Naive thymus-derived CD4-positive, alpha-beta T cell (primary cell): Measurements from ENCODE around the gene SSTR3. TPM values are rescaled to one million over a fixed set of nuclear protein-coding genes. Genes with fewer than 3 reads are reported as not detected.

Source experiments
- ATAC-seq: fragments of 150-1000 bp; cut with Tn5 transposase; 2 replicates; pipeline ENCODE4 v1.10.0; 2021; ENCODE audit warnings: mild to moderate bottlenecking, moderate library complexity
- CTCF ChIA-PET: fragments of 350-600 bp; sonication (Branson Sonifier 250); formaldehyde crosslinking; loops from one replicate; lab custom pipeline; 2021; ENCODE audit warnings: antibody characterized with exemption; lab: Charles Lee
- POLR2A ChIA-PET: fragments of 350-600 bp; sonication (Branson Sonifier 250); formaldehyde crosslinking; loops from one replicate; lab custom pipeline; 2021; ENCODE audit warnings: antibody characterized with exemption, inconsistent platforms; lab: Charles Lee
- DNase-seq, 9 donors: peaks; one replicate each; pipeline versions ENCODE4 v3.0.0 to v3.0.0-alpha.2; 2020 to 2022; ENCODE audit warnings: mixed read lengths in 1 of 9
- H3K27ac ChIP-seq: one replicate; pipeline ENCODE4 v1.7.0; 2013; ENCODE audit warnings: mild to moderate bottlenecking, low read depth, low read length, moderate library complexity
- H3K27me3 ChIP-seq, 2 donors: one replicate each; pipeline ENCODE4 v1.7.0; 2013; ENCODE audit warnings: low read length in 2 of 2, mild to moderate bottlenecking in 2 of 2, moderate library complexity in 2 of 2; ENCODE audit not compliant: control insufficient read depth in 2 of 2, insufficient read depth in 2 of 2
- H3K36me3 ChIP-seq, 3 experiments: 1 replicate in 2 of 3; 2 replicates in 1 of 3; pipeline ENCODE4 v1.7.0; 2013; ENCODE audit warnings: low read length in 3 of 3, mild to moderate bottlenecking in 3 of 3, moderate library complexity in 1 of 3; ENCODE audit not compliant: insufficient read depth in 3 of 3, control insufficient read depth in 2 of 3
- H3K4me1 ChIP-seq, 2 donors: one replicate each; pipeline ENCODE4 v1.7.0; 2013; ENCODE audit warnings: low read length in 2 of 2, mild to moderate bottlenecking in 2 of 2, moderate library complexity in 1 of 2; ENCODE audit not compliant: control insufficient read depth in 2 of 2, insufficient read depth in 2 of 2
- H3K4me3 ChIP-seq: 2 replicates; pipeline ENCODE4 v1.7.0; 2013; ENCODE audit warnings: mild to moderate bottlenecking, low read length
- H3K9me3 ChIP-seq, 3 experiments: 1 replicate in 2 of 3; 2 replicates in 1 of 3; pipeline ENCODE4 v1.7.0; 2013; ENCODE audit warnings: low read length in 3 of 3; ENCODE audit not compliant: control insufficient read depth in 2 of 3
- H3K27ac Mint-ChIP-seq, 9 donors: one replicate each; pipeline ENCODE4 v1.8.0; 2020 to 2022; ENCODE audit warnings: mixed read lengths in 9 of 9, mild to moderate bottlenecking in 8 of 9, moderate library complexity in 5 of 9, inconsistent platforms in 2 of 9
- H3K27me3 Mint-ChIP-seq, 5 donors: one replicate each; pipeline ENCODE4 v1.8.0; 2021 to 2022; ENCODE audit warnings: mixed read lengths in 5 of 5, mild to moderate bottlenecking in 1 of 5
- H3K36me3 Mint-ChIP-seq, 5 donors: one replicate each; pipeline ENCODE4 v1.8.0; 2020 to 2022; ENCODE audit warnings: mixed read lengths in 5 of 5, mild to moderate bottlenecking in 3 of 5, inconsistent platforms in 1 of 5
- H3K4me1 Mint-ChIP-seq, 7 donors: one replicate each; pipeline ENCODE4 v1.8.0; 2020 to 2022; ENCODE audit warnings: mixed read lengths in 7 of 7, mild to moderate bottlenecking in 3 of 7, inconsistent platforms in 1 of 7
- H3K4me3 Mint-ChIP-seq, 10 donors: one replicate each; pipeline ENCODE4 v1.8.0; 2020 to 2022; ENCODE audit warnings: mild to moderate bottlenecking in 10 of 10, mixed read lengths in 10 of 10, moderate library complexity in 6 of 10, inconsistent platforms in 2 of 10
- H3K9me3 Mint-ChIP-seq, 11 donors: one replicate each; pipeline ENCODE4 v1.8.0; 2020 to 2022; ENCODE audit warnings: mixed read lengths in 11 of 11, mild to moderate bottlenecking in 4 of 11, inconsistent platforms in 1 of 11, moderate library complexity in 1 of 11
- intact Hi-C, 2 donors: fragments of 100-400 bp; cut with micrococcal nuclease; formaldehyde crosslinking; loops; one replicate each; pipeline ENCODE4 v1.15.1; 2023
- polyA plus RNA-seq, 2 donors: library from polyadenylated mRNA; unstranded; fragments of 300-500 nt; fragmentation: Illumina TruSeq; gene quantifications; one replicate each; pipeline ENCODE4 v1.2.3, GENCODE V29; 2021
- total RNA-seq, 6 experiments: library from RNA in 5 of 6; stranded (reverse) in 5 of 6; gene quantifications; 1 replicate in 5 of 6; 2 replicates in 1 of 6; pipeline ENCODE4 v1.2.3 and lab custom pipeline; 2021 to 2026

Gene SSTR3
- total and polyA plus RNA-seq, 7 experiments from 2014 or later, result 3.9 to 30.4 (median 6.4) TPM

GRCh38 chr22:37218771-37219411 is 6.6 kb upstream of the SSTR3 start:
- no peaks in the 10 kb centered on the region for H3K27me3 ChIP-seq
- peaks cover 61 to 76% of the 10 kb centered on the region in 2 donors for H3K4me1 ChIP-seq
- H3K27ac ChIP-seq, result peak overlapping the region; percentile 77
- H3K36me3 ChIP-seq, result peaks cover 0 to 15% (median 0%) of the 10 kb centered on the region in 3 experiments
- Mint-ChIP-seq H3K4me3 (peak overlapping the region; percentile 74 to 92 (median 83)), H3K27ac (peak overlapping the region; percentile 79 to 99 (median 91)), H3K36me3 (peaks cover 3 to 53% (median 31%) of the 10 kb centered on the region in 5 donors), H3K27me3 (no peaks in the 10 kb centered on the region), H3K9me3 (peaks cover 0 to 8% (median 2%) of the 10 kb centered on the region in 11 donors), H3K4me1 (peaks cover 62 to 99% (median 92%) of the 10 kb centered on the region in 7 donors)
- intact Hi-C loops, result loop anchor here (1.0 kb wide), 7 partner anchors 11 to 42 kb away; partner anchors contain the start of gene RAC2 (in 1 of the 2)
- no peaks in the 10 kb centered on the region for H3K9me3 ChIP-seq
- CTCF ChIA-PET, result interaction anchor here (0.6 to 6.6 kb wide), 9 partner anchors 11 to 98 kb away, joined by 3 to 49 read pairs (median 9); partner anchors contain the start of gene RAC2
- POLR2A ChIA-PET, result interaction anchor here (0.6 to 22.1 kb wide), 8 partner anchors 13 to 443 kb away, joined by 3 to 335 read pairs (median 8); partner anchors contain the start of genes IFT27 and RAC2
- DNase-seq, result peak in 8 of 9 donors; percentile 59 to 97 (median 94)
- H3K4me3 ChIP-seq, result peak overlapping the region; percentile 55
- peak; percentile 89 for ATAC-seq

DNA sequence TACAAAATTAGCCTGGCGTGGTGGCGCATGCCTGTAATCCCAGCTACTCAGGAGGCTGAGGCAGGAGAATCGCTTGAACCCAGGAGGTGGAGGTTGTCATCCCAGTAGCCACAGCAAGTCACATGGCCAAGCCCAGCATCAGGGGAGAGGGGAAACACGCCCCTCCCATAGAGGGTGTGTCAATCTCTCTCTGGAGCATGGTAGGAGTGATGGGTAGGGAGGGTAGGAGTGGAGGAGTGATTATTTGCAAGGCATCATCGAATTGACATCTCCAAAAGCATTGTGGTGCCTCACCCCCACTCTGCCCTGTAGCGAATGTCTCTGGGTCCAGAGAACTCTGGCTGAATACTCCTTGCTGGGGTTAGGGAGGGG is 6.1 kb upstream of the SSTR3 start:
- intact Hi-C loops, result no loop called here
- H3K9me3 ChIP-seq, result no peaks in the 10 kb centered on the region
- ChIA-PET POLR2A (interaction anchor here (0.6 to 22.1 kb wide), 7 partner anchors 14 to 442 kb away, joined by 3 to 335 read pairs (median 13); partner anchors contain the start of genes IFT27 and RAC2), CTCF (interaction anchor here (1.3 to 6.6 kb wide), 7 partner anchors 11 to 50 kb away, joined by 4 to 49 read pairs (median 15); partner anchors contain the start of gene RAC2)
- no peaks in the 10 kb centered on the region for H3K27me3 Mint-ChIP-seq
- H3K27me3 ChIP-seq, result no peaks in the 10 kb centered on the region
- peaks cover 0 to 8% (median 2%) of the 10 kb centered on the region in 11 donors for H3K9me3 Mint-ChIP-seq
- peaks cover 56 to 71% of the 10 kb centered on the region in 2 donors for H3K4me1 ChIP-seq
- no peak for DNase-seq
- peak overlapping the region; percentile 89 to 99 (median 95) for H3K27ac Mint-ChIP-seq
- peak overlapping the region; percentile 77 for H3K27ac ChIP-seq
- H3K36me3 ChIP-seq, result peaks cover 0 to 15% (median 2%) of the 10 kb centered on the region in 3 experiments
- peaks cover 3 to 48% (median 29%) of the 10 kb centered on the region in 5 donors for H3K36me3 Mint-ChIP-seq
- no peak for ATAC-seq
- H3K4me3 ChIP-seq, result peak overlapping the region; percentile 35
- H3K4me3 Mint-ChIP-seq, result peak overlapping the region; percentile 74 to 92 (median 83)
- peaks cover 61 to 99% (median 91%) of the 10 kb centered on the region in 7 donors for H3K4me1 Mint-ChIP-seq

DNA sequence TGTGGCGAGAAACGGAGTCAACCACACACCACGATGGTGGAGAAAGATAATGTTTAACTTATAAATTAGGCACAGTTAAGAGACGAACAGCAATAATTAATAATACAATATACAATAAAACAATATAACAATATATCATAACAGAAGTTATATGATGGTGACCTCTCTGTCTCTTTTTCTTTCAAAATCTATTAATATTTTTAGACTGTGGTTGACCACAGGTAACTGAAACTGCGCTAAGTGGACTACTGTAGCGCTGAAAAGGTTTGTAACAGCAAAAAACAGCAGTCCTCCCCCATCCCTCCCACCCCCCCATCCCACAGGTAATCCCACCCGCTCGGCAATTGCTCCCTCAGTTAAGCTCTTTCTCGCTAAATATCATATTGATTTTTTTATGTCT is 3.6 kb upstream of the SSTR3 start:
- no peaks in the 10 kb centered on the region for H3K9me3 ChIP-seq
- H3K36me3 Mint-ChIP-seq, result peaks cover 3 to 27% (median 25%) of the 10 kb centered on the region in 5 donors
- H3K4me3 ChIP-seq, result no peak overlapping the region
- peaks cover 0 to 14% (median 3%) of the 10 kb centered on the region in 3 experiments for H3K36me3 ChIP-seq
- peaks cover 0 to 4% (median 0%) of the 10 kb centered on the region in 11 donors for H3K9me3 Mint-ChIP-seq
- ATAC-seq (no peak), DNase-seq (no peak)
- peak overlapping the region in 6 of 9 donors; percentile 33 to 97 (median 88) for H3K27ac Mint-ChIP-seq
- H3K27me3 Mint-ChIP-seq, result no peaks in the 10 kb centered on the region
- H3K4me1 ChIP-seq, result peaks cover 36 to 47% of the 10 kb centered on the region in 2 donors
- peak overlapping the region in 4 of 10 donors; percentile 32 to 84 (median 46) for H3K4me3 Mint-ChIP-seq
- intact Hi-C loops, result no loop called here
- H3K27ac ChIP-seq, result no peak overlapping the region
- ChIA-PET POLR2A (interaction anchor here (1.7 to 22.1 kb wide), 5 partner anchors 9 to 25 kb away, joined by 6 to 335 read pairs (median 256); partner anchors contain the start of gene RAC2), CTCF (interaction anchor here (0.6 to 6.6 kb wide), 7 partner anchors 10 to 44 kb away, joined by 3 to 49 read pairs (median 15); partner anchors contain the start of gene RAC2)
- H3K4me1 Mint-ChIP-seq, result peaks cover 48 to 90% (median 82%) of the 10 kb centered on the region in 7 donors
- no peaks in the 10 kb centered on the region for H3K27me3 ChIP-seq

DNA sequence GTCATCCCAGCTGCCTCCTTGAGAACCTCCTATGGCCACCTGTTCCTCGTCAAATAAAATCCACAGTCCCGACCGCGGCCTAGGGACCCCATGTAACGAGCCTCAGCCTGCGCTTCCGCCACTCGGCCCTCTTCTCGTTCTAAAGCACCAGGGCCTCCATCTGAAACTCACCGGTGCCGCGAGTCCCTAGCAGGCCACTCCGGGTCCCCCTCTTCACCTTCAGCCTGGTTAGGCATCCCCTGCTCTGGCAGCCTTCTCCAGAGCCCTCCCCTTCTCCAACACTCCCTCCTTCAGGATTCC is 2.4 kb upstream of the SSTR3 start:
- H3K27ac ChIP-seq, result no peak overlapping the region
- H3K36me3 ChIP-seq, result peaks cover 0 to 14% (median 3%) of the 10 kb centered on the region in 3 experiments
- ChIA-PET CTCF (interaction anchor here (0.6 to 6.6 kb wide), 2 partner anchors 45 to 101 kb away, joined by 3 to 49 read pairs; no protein-coding TSS in a partner anchor), POLR2A (interaction anchor here (0.8 to 22.1 kb wide), 4 partner anchors 11 to 83 kb away, joined by 3 to 335 read pairs (median 267); partner anchors contain the start of gene RAC2)
- no peaks in the 10 kb centered on the region for H3K9me3 Mint-ChIP-seq
- no peaks in the 10 kb centered on the region for H3K27me3 Mint-ChIP-seq
- no peak overlapping the region for H3K4me3 ChIP-seq
- H3K27me3 ChIP-seq, result no peaks in the 10 kb centered on the region
- no peak for ATAC-seq
- peak overlapping the region in 8 of 9 donors; percentile 17 to 93 (median 62) for H3K27ac Mint-ChIP-seq
- H3K4me1 Mint-ChIP-seq, result peaks cover 41 to 88% (median 80%) of the 10 kb centered on the region in 7 donors
- H3K9me3 ChIP-seq, result no peaks in the 10 kb centered on the region
- peak overlapping the region in 5 of 10 donors; percentile 11 to 84 (median 34) for H3K4me3 Mint-ChIP-seq
- peaks cover 24 to 41% of the 10 kb centered on the region in 2 donors for H3K4me1 ChIP-seq
- intact Hi-C loops, result no loop called here
- no peak for DNase-seq
- peaks cover 0 to 25% (median 20%) of the 10 kb centered on the region in 5 donors for H3K36me3 Mint-ChIP-seq

DNA sequence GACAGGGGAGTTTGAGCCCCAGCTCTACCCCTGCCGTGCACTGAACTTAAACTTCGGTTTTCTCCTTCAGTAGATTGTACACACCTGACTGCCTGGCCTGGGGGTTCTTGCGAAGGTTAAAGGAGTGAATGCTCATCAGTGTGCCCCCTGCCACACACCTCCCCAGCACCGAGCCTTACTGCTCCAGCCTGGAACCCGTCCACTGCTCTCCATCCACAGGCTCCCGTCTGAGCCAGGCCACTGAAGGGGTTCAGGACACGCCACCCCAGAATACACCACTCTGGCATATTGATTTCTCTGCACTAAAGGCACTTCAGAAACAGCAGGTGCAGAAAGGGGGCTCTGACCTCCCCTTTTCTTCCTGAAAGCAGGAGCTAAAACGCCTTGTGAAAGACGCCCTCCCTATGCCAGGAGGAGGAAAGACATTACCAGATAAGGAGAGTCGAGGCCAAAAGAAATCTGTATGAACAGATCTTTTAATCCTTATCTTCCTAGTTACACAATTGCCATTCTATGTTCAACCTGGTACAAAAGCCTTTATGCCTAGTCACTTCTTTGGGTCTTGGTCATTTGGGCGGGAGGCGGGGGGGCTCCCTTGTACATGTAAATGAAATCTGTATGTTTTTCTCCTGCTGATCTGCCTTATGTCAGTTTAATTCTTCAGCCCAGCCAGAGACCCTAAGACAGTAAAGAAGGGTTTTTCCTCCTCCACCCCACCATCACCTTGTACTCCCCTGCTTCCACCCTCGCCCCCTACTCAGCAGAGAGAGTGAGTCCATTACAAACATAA is 1.9 kb upstream of the SSTR3 start:
- Mint-ChIP-seq H3K4me3 (peak overlapping the region in 5 of 10 donors; percentile 11 to 63 (median 21)), H3K4me1 (peaks cover 37 to 85% (median 80%) of the 10 kb centered on the region in 7 donors), H3K27me3 (no peaks in the 10 kb centered on the region), H3K27ac (peak overlapping the region in 8 of 9 donors; percentile 30 to 93 (median 62)), H3K9me3 (no peaks in the 10 kb centered on the region), H3K36me3 (peaks cover 0 to 25% (median 20%) of the 10 kb centered on the region in 5 donors)
- Histone ChIP-seq H3K4me1 (peaks cover 19 to 35% of the 10 kb centered on the region in 2 donors), H3K27me3 (no peaks in the 10 kb centered on the region), H3K36me3 (peaks cover 0 to 14% (median 3%) of the 10 kb centered on the region in 3 experiments), H3K27ac (no peak overlapping the region), H3K4me3 (no peak overlapping the region), H3K9me3 (no peaks in the 10 kb centered on the region)
- ATAC-seq (no peak), DNase-seq (no peak)
- CTCF ChIA-PET, result interaction anchor here (0.6 kb wide), 2 partner anchors 14 to 100 kb away, joined by 3 to 4 read pairs; no protein-coding TSS in a partner anchor
- intact Hi-C loops, result no loop called here
- POLR2A ChIA-PET, result interaction anchor here (0.8 to 22.1 kb wide), 3 partner anchors 10 to 93 kb away, joined by 3 to 278 read pairs (median 256); no protein-coding TSS in a partner anchor
